ENCODE results near the gene PNKP.

PNKP gene

GRCh38 chr19:49878744-49879070 lies 11.3 kb upstream of the PNKP start (continued):
- no peak for TF ChIP-seq ZFP3 (CRISPR knock-in tag; IDR thresholded peaks at IDR 0.05)

GRCh38 chr19:49877879-49878743 lies 10.7 kb upstream of the PNKP start:
- peak; percentile 83 for ATAC-seq
- TF ChIP-seq ZFP3 (CRISPR knock-in tag; IDR thresholded peaks at IDR 0.05), result peak; percentile 96
- TF ChIP-seq ZC3H10 (CRISPR knock-in tag; IDR thresholded peaks at IDR 0.05), result no peak

- peak; percentile 83 for ATAC-seq
- TF ChIP-seq POU6F1 (CRISPR knock-in tag; IDR thresholded peaks at IDR 0.05; ENCODE audit: borderline replicate concordance, low read depth) (0 out of 2 replicates have a peak, but pooled peaks have one; percentile 49), GLIS3 (CRISPR knock-in tag; IDR thresholded peaks at IDR 0.05) (no peak)
These were observed 9.9 kb upstream of the PNKP start, which contains the start of the genes AKT1S1 and TBC1D17 for GRCh38 chr19:49877020-49877878. Gene AKT1S1 (minus strand): TSS chr19:49877355. CDS start chr19:49873295, 4,060 bp downstream. Gene TBC1D17 (plus strand): TSS chr19:49877702. CDS start chr19:49877724, 22 bp downstream.

GRCh38 chr19:49876422-49877019 lies 9.1 kb upstream of the PNKP start:
- ATAC-seq, result peak; percentile 75
- TF ChIP-seq TSHZ2 (CRISPR knock-in tag; IDR thresholded peaks at IDR 0.05) (peak; percentile 78; the same call in 1 of the 2 replicates), BACH2 (CRISPR knock-in tag; IDR thresholded peaks at IDR 0.05; ENCODE audit: borderline replicate concordance) (no peak), ZFP3 (CRISPR knock-in tag; IDR thresholded peaks at IDR 0.05) (0 out of 2 replicates have a peak, but pooled peaks have one; percentile 36), ZNF565 (CRISPR knock-in tag; conservative IDR thresholded peaks at IDR 0.05; ENCODE audit: low read depth) (no peak), CREB5 (CRISPR knock-in tag; IDR thresholded peaks at IDR 0.05; ENCODE audit: low read depth) (no peak), ZNF70 (CRISPR knock-in tag; IDR thresholded peaks at IDR 0.05) (no peak), POU6F1 (CRISPR knock-in tag; IDR thresholded peaks at IDR 0.05; ENCODE audit: borderline replicate concordance, low read depth) (no peak), SNAI2 (CRISPR knock-in tag; IDR thresholded peaks at IDR 0.05) (no peak; the same call in 1 of the 2 replicates), ZNF8 (CRISPR knock-in tag; IDR thresholded peaks at IDR 0.05) (no peak), ARNTL (CRISPR knock-in tag; IDR thresholded peaks at IDR 0.05; ENCODE audit: borderline replicate concordance, low read depth) (no peak), OSR1 (CRISPR knock-in tag; IDR thresholded peaks at IDR 0.05) (no peak)

GRCh38 chr19:49875857-49876421 lies 8.6 kb upstream of the PNKP start:
- ATAC-seq, result peak; percentile 35

More at GRCh38 chr19:49875857-49876421, 8.6 kb upstream of the PNKP start:
- TF ChIP-seq PATZ1 (CRISPR knock-in tag; IDR thresholded peaks at IDR 0.05; ENCODE audit: borderline replicate concordance) (no peak), BACH2 (CRISPR knock-in tag; IDR thresholded peaks at IDR 0.05; ENCODE audit: borderline replicate concordance) (no peak), ZNF8 (CRISPR knock-in tag; IDR thresholded peaks at IDR 0.05) (no peak), POU6F1 (CRISPR knock-in tag; IDR thresholded peaks at IDR 0.05; ENCODE audit: borderline replicate concordance, low read depth) (no peak), GLIS3 (CRISPR knock-in tag; IDR thresholded peaks at IDR 0.05) (no peak), ZC3H10 (CRISPR knock-in tag; IDR thresholded peaks at IDR 0.05) (no peak), OSR1 (CRISPR knock-in tag; IDR thresholded peaks at IDR 0.05) (no peak)

All from SK-N-SH treated with all-trans-retinoic acid at 6 μM for 48 hours (cell line).